ENCODE results near the gene S100A7A.
"Not testable (repeated sequence)": the region's sequence is repeated elsewhere in the genome, so short reads cannot be mapped to it uniquely, and the experiment has no call there.

Gene S100A7A

DNA sequence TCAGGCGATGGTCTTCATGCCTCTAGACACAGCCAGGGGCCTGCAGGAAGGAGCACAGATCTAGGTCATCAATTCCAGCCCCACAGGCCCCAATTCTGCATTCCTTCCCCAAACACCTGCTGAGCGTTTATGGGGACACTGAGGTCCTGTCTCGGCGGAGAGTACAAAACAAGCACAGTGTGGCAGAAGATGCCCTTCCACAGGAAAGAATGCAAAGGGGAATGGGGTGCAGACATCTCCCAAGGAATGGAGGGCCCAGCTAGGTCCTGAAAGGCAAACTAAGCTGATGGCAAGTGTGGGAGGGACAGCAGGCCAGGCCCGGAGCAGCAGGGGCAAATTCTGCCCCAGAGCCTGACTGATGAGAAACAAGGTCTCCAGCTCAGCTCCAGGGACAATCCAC lies 21.9 kb upstream of the S100A7A start:
- in situ Hi-C loops (cut with HindIII; ENCODE audit: low sequenced_read_pairs) = no loop called here

DNA sequence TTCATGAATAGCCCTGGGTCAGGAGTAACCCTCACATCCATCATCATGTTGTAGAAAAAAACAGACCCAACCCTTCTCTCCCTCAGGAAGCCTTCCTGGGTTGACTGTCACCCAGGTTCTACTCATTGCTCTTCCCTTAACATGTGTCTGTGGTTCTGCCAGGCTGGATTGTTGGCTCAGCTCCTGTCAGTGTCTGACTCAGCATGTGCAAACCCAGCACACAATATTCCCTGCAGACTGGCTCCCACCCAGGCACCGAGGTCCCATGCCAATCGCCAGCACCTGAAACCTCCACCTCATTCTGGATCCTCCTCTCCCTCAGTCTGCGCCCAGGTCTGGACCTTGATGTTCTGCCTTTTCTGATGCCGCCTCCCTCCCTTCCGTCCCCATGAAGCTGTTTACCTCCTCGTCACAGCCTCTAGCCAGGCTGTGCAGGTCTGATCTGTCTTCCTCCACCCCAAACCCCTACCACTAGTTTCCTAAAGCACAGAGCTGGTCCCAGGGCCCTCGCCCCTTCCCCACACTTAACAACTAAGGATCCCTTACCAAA lies 21.1 kb upstream of the S100A7A start:
- in situ Hi-C loops (cut with HindIII; ENCODE audit: low sequenced_read_pairs) = no loop called here

DNA sequence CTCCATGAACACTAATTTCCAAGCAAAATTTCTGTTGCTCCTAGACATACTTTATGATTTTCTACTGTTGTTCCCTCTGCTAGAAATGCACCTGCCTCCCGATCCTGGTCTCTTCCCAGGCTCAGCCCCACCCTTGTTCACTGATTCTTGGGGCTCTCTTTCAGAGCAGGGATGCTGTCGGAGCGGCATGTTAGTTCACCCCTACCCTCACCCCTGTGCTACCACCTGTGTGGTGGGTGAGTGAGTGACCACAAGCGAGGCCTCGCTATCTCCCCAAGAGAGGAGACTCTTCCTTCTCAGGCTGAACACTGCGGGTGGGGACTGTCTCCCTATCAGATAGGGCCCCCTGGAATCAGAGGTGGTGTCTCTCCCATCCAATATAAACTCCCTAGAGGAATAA lies 20.5 kb upstream of the S100A7A start:
- in situ Hi-C loops (cut with HindIII; ENCODE audit: low sequenced_read_pairs) = no loop called here

DNA sequence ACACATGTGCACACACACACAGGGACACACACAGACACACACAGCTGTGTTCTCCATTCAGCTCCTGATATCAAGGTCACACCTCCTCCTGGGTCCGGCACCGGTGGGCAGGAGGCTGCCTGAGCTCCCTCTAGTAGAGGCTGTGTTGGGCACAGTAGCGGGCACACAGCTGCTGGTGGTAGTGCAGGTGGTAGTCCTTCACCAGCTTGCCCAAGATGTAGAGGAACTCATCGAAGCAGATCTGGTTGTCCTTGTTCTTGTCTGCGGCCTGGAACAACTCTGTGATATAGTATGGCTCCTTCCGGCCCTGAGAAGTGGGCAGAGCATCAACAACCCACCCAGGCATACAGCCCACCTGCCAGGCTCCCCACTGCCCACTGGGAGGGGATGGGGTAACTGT lies 19.9 kb upstream of the S100A7A start:
- in situ Hi-C loops (cut with HindIII; ENCODE audit: low sequenced_read_pairs) = no loop called here

DNA sequence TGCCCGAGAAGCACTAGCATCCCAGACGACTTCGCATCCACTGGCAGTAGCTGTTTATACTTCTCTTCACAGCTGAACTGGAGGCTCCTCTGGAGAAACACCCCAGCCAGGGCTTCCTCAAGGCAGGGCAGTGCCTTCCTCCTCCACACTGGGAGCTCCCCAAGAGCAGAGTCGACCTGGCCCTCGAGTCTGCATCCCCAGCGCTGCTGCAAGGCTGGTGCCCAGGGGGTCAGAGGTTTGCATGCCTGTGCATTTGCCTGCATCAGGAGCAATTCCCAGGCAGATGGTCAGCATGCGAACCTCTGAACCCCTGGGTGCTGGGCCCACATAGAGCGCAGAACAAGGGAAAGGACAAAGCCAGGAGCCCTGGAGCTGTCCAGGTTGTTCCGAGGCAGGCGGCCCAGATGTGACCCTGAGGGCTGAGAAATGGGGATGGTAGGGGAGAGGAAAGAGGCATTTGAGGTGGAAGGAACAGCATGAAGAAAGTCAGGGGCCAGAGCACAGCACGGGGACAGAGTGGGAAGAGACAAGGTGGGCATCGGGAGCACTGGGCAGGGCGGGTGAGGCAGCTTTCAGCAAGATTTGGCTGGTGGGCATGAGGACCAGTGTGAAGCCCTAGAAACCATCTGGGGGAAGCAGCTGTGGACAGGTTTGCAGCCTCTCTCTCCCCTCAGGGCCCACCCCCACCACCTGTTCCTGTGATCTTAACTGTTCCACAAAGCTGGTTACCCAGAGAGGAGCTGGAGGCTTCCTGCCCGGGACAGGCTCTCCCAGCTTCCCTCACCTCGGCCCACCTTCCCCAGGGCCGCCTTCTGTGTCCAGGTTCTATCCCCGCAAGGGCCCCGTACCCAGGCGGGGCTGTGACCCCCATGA lies 19.0 kb upstream of the S100A7A start:
- in situ Hi-C loops (cut with HindIII; ENCODE audit: low sequenced_read_pairs) = no loop called here

DNA sequence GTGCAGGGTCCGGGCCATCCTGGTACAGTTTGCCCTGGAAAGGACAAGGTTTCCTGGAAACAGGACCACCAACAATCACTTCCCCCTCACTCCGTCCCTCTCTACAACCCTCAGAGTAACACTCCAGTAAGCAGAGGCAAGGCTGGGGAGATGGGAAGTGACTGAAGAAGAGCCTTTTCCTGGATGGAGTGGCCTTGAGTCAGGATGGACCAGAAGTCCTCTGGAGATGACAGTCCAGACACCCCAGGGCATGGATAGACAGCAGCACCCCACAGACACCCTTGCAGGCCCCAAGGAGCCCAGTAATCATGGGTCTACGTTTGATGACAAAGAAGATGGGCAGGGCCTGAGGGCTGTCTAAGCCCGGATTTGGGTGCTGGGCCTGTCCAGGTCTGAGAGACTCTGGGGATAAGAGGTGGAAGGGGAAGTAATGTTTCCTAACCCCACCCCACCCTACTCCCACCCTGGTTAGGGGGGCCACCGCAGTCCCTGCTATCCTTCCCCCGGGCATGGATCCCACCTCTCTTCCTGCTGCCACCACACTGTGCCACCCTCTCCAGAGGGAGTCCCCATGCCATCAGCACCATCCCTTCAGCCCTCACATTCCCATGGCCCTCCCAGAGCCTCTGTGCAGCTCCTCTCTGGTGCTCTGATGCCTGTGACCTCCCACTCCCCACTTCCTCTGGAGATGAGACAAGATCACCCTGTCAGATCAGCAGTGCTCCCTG lies 18.2 kb upstream of the S100A7A start:
- in situ Hi-C loops (cut with HindIII; ENCODE audit: low sequenced_read_pairs) = no loop called here

DNA sequence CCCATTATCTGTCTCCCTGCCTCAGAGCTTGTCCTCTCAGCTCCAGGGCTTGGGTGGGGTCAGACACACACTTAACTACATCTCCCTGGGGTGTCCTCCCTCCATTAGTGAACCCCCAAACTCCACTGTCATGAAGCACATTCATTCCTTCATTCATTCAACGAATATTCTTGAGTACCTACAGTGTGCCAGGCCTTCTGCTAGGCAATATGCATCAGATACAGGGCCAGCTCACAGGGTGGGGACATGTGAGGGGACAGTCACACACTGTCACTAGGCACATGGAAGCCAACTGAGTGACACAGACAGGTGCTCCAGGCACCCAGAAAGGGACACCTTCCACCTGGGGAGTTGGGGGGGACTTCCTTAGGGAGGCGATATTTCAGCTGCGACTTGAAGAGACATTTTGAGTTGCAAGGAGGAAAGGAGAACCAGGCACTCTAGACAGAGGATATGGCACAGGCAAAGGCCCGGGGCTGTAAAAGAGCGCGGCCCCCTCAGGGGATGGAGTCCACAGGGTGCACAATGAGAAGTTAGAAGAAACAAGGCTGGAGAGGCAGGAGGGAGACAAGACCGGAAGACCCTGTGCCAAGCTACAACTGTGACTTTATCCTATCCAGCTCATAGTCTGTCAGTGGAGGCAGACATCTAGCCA lies 16.8 kb upstream of the S100A7A start:
- in situ Hi-C loops (cut with HindIII; ENCODE audit: low sequenced_read_pairs) = loop anchor here (10.0 kb wide), 1 partner anchor 45 kb away; the partner anchor contains the start of gene S100A9

DNA sequence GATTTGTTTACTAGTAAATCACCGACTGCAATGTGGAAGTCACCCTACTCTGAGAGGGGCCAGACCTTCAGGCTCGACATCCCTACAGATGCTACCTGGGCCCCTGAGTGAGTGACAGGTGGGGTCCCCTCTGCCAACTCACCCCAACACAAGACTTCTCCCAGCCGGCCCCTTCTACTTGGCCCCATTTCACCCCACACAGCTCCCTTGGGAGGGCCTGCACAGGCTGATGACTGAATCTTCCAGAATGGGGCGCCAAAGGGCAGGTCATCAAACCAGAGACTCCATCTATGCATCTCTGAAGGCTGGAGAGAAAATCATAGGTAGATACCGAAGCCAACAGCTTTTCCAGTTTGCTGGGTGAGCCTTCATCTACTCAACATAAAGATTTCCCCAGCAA lies 16.1 kb upstream of the S100A7A start:
- in situ Hi-C loops (cut with HindIII; ENCODE audit: low sequenced_read_pairs) = loop anchor here (10.0 kb wide), 1 partner anchor 45 kb away; the partner anchor contains the start of gene S100A9

DNA sequence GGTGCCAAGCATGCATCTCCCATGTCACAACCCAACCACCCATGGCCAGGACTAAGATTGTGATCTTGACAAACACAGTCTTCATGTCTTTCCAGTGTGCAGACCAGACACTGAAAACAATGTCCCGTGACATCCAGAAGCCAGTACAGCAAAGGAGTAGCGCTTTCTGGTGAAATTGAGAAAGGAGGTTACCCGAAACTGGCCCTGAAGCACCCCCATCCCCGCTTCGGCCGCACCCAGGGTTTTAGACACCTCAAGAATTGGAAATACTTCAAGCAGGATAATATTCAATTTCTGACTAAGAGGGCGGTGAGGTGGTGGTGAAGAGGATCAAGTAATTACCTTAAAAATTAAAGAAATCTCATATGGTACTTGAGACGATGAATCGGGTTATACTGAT lies 14.9 kb upstream of the S100A7A start:
- in situ Hi-C loops (cut with HindIII; ENCODE audit: low sequenced_read_pairs) = loop anchor here (10.0 kb wide), 1 partner anchor 47 kb away; the partner anchor contains the start of gene S100A9

DNA sequence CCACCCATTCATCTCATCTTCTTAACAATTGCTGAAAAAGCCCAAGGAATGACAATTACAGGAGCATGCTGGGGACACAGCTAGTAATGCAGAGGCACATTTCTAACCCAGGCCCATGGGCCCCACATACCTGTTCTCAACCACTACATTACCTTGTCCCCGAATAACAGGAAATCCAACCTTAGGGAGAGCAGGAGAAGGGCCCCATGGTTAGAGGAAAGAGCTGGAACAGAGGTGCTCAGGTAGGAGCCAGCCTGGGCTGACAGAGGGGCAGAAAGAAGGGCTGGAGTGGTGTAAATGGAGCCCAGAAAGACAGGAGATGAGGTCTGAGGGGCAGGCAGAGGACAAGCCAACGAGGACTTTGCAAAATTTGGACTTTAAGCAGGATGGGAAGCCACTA lies 14.1 kb upstream of the S100A7A start:
- in situ Hi-C loops (cut with HindIII; ENCODE audit: low sequenced_read_pairs) = loop anchor here (10.0 kb wide), 1 partner anchor 47 kb away; the partner anchor contains the start of gene S100A9

DNA sequence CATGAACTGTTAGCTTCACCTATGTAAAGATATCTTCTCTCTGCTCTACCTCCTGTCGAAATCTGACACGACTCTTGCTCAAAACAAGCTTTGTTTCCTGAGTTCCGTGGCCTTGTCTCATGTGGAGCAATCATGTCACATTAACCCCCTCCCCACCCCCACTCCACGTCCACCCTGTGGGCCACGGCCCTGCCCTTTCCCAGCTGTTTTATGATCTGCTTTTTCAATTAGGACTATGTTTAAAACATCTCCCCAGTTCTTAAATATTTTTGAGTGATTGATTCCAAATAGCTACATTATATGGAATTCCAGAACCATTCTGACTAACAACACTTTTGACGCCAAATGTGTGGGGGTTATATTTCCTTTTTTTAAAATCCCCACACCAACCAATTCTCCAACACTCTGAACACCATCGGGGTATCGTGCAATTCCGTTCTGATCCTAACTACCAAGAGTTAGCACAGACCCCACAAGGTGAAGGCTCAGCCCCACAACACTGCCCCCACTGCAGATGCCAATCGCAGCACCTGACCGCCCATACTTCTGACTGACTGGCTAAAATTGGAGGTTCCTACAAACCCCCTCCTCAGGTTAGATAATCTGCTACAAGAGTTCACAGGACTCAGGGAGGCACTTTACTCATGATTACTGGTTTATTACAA lies 12.8 kb upstream of the S100A7A start:
- in situ Hi-C loops (cut with HindIII; ENCODE audit: low sequenced_read_pairs) = loop anchor here (10.0 kb wide), 1 partner anchor 49 kb away; the partner anchor contains the start of gene S100A9

DNA sequence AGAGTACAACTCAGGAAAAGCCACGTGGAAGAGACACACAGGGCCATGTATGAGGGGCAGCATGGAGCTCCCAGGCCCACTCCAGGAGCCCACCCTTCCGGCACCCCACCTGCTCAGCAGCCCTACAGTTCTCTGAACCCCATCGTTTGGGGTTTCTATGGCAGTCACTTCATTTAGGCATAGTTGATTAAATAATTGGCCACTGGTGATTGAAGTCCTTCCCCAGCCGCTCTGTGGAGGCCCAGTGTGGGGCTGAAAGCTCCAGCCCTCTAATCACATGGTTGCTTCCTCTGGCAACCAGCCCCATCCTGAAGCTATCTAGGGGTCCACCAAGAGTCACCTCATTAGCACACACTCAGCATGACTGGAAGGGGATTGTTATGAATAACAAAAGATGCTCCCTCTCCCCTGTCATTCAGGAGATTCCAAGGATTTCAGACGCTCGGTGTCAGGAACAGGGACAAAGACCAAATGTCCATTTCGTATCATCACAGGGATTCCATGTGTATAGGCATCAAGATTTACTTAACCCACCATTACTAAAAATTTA lies 12.2 kb upstream of the S100A7A start:
- in situ Hi-C loops (cut with HindIII; ENCODE audit: low sequenced_read_pairs) = loop anchor here (10.0 kb wide), 1 partner anchor 49 kb away; the partner anchor contains the start of gene S100A9

DNA sequence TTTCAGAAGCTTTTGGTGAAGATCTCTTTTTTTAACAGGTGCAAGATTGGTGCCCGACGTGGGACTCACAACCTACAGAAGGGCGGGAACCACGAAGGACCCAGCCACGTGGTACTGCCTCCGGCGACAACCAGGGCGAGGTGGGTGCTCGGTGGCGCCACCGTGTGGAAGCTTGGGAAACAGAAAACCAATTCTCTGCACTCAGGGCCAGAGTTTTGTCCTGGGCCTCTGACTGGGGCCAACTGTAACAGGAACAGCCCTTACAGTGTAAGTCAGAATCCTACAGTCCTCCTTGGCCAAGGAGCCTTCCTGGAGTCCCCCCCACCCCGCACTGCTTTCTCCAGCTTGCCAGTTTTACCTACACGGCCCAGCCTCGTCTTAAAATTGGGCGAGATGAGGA lies 11.6 kb upstream of the S100A7A start:
- in situ Hi-C loops (cut with HindIII; ENCODE audit: low sequenced_read_pairs) = loop anchor here (10.0 kb wide), 1 partner anchor 50 kb away; the partner anchor contains the start of gene S100A9

DNA sequence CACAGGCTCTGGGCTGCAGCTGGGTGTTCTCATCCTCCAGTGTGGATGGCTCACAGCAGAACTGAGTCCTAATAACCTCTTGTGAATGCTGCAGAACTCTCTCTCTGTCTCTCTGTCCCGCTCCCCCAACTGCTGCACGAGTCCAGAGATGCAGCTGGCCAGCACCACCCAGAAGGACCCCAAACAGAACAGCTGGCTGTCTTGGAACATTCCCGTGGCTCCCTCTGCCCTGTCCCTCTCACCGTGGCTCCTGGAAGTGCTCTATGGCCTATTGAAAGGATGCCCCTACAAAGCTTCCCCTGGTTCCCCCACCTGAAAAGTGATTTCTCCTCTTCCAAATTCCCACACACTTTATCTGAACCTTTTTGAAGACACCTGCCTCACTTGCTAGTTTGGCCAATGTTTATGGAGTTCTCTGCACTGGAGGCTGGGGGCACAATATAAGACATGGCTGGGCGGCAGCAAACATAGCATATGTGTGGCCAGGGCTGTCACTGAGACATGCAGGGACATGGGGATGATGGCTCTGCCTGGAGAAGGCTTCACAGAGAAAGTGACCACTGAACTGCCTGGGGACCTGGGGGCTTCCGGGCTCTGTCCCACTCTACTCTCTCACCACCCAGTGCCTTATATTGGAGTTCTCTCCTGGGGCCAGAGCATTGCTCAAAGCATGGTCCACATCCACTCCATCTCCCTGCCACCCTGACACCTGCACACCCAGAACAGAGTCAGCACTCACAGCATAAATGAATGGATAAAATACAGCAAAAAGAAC lies 10.3 kb upstream of the S100A7A start:
- in situ Hi-C loops (cut with HindIII; ENCODE audit: low sequenced_read_pairs) = loop anchor here (10.0 kb wide), 1 partner anchor 51 kb away; the partner anchor contains the start of gene S100A9

DNA sequence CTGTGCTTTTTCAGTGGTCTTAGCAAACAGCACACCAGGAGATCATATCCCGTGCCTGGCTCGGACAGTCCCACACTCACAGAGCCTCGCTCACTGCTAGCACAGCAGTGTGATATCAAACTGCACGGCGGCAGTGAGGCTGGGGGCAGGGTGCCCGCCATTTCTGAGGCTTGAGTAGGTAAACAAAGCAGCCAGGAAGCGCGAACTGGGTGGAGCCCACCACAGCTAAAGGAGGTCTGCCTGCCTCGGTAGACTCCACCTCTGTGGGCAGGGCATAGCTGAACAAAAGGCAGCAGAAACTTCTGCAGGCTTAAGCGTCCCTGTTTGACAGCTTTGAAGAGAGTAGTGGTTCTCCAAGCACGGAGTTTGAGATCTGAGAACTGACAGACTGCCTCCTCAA lies 9.0 kb upstream of the S100A7A start:
- in situ Hi-C loops (cut with HindIII; ENCODE audit: low sequenced_read_pairs) = loop anchor here (10.0 kb wide), 1 partner anchor 52 kb away; the partner anchor contains the start of gene S100A9

DNA sequence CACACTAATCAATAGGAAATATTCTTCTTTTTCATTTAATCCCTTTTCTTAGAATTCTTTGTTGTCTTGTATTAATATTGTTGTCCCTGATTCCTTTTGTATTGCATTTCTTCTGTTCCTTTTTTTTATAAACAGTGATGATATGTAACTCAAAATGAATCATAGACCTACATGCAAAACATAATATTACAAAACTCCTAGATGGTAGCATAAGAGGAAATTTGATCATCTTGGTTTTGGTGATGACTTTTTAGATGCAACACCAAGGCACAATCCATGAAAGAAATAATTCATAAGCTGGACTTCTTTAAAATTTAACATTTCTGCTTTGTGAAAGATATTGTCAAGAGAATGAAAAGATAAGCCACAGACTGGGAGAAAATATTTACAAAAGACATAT lies 2.4 kb upstream of the S100A7A start:
- in situ Hi-C loops (cut with HindIII; ENCODE audit: low sequenced_read_pairs) = not testable (repeated sequence)

DNA sequence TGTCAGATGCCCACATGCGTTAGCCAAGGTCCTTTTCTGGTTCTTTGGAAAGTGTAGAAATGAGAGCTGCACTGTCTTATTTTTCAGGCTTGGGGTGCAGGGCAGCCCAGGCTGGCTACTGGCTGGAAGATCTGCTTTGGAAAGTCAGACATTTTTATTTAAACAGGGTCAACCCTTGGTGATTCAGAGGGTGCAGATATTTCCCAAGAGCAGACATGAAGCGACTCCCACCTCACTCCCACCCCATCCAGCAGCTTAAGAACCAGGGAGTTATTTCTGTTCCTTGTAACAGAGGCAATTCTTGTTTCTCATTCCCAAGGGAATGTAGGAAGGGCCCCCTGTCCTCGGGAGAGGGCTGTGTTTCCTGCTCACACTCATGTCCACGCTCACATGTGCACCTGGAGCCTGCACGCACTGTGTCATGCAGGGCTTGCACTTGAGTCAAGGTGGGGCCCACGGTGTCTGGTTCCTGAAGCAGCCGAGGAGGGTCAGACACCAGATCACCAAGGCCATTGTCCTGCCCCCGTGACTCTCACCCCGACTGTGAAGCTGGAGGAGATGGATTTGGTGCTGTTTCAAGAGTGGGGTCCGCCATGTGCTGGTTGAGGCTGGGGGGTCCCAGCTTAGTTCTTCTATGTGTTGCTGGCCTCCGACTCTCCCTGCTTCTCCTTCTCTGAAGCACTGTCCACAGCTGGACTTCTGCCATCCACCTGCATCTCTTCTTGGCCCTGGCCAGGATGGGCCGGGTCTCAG lies 992 bp downstream of the S100A7A start:
- in situ Hi-C loops (cut with HindIII; ENCODE audit: low sequenced_read_pairs) = no loop called here

DNA sequence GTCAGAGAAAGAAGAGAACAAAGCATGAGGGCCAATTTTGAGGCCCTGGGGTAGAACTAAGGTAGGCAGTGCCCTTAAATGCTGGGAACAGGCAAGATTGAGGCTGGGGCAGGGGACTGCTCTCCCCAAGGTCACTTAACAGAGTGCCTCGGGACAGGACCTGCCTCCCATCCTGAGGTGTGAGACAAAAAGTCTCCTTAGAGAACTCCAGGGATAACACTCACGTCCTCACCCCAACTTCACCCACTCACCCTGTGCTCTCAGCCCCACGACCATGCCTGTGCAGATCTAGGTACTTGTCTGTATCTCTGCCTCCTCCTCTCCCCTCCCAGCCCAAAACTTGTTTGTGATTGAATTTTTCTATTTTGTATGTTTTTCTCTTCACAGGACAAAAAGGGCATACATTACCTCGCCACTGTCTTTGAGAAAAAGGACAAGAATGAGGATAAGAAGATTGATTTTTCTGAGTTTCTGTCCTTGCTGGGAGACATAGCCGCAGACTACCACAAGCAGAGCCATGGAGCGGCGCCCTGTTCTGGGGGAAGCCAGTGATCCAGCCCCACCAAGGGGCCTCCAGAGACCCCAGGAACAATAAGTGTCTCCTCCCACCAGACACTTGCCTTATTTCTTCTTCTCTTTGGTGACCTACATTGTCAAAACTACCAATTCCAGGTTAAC lies 2.6 kb downstream of the S100A7A start:
- in situ Hi-C loops (cut with HindIII; ENCODE audit: low sequenced_read_pairs) = not testable (repeated sequence)

All from endothelial cell of hepatic sinusoid (primary cell).